K562 (cell line): Measurements from ENCODE around the gene GALNT9. TPM values are rescaled to one million over a fixed set of nuclear protein-coding genes. Genes with fewer than 3 reads are reported as not detected.

Experiments used
- ATAC-seq: fragments of 200-7000 bp; cut with Tn5 transposase; 3 replicates; pipeline ENCODE4 v1.9.1; 2020; ENCODE audit warnings: moderate library complexity
- BruUV-seq: library from RNA; stranded (reverse); fragments of 400-500 nt; replicated peaks from 2 replicates; lab custom pipeline; 2021; lab: Mats Ljungman, UMichigan
- CTCF ChIA-PET: fragments of 300-600 bp; formaldehyde crosslinking; extraction: SDS; loops from one replicate; lab custom pipeline; 2021; ENCODE audit warnings: low intra/inter-chr PET ratio; lab: Yijun Ruan, JAX
- POLR2A ChIA-PET: fragments of 300-600, 350-650 bp; sonication (Branson Sonifier 250); formaldehyde crosslinking; extraction: SDS; loops from one replicate; lab custom pipeline; 2021; ENCODE audit warnings: antibody characterized with exemption, inconsistent platforms; lab: Yijun Ruan, JAX
- DNase-seq, 4 experiments: peaks; one replicate each; pipeline versions ENCODE4 v3.0.0 to v3.0.0-alpha.2; 2011 to 2018; ENCODE audit warnings: low spot score in 3 of 4, mixed read lengths in 3 of 4; ENCODE audit errors: extremely low read depth in 1 of 4
- FAIRE-seq: peaks from 2 replicates; lab custom pipeline; 2011; peaks lifted over from hg19 to GRCh38; lab: Jason Lieb, UNC
- H2AFZ ChIP-seq: 2 replicates; pipeline ENCODE4 v1.6.0; 2011; ENCODE audit warnings: low read depth, low read length, control low read depth, inconsistent platforms
- H3K27ac ChIP-seq: fragments of 200-600 bp; 3 replicates; pipeline ENCODE4 v1.8.0; 2011; ENCODE audit warnings: low read depth, mild to moderate bottlenecking, control low read depth, inconsistent platforms, low read length, moderate library complexity, mixed read lengths; ENCODE audit errors: extremely low read depth
- H3K27me3 ChIP-seq, 2 experiments: fragments of 300-600 bp in 1 of 2; 2 replicates in 1 of 2; 3 replicates in 1 of 2; pipeline versions ENCODE4 v1.6.0 to v1.8.0; 2011; ENCODE audit warnings: inconsistent platforms in 2 of 2, low read length in 2 of 2, mild to moderate bottlenecking in 1 of 2, mixed read lengths in 1 of 2, moderate library complexity in 1 of 2; ENCODE audit not compliant: control insufficient read depth in 2 of 2, insufficient read depth in 2 of 2
- H3K36me3 ChIP-seq: fragments of 300-600 bp; 3 replicates; pipeline ENCODE4 v1.8.0; 2011; ENCODE audit warnings: mild to moderate bottlenecking, low read length, inconsistent platforms; ENCODE audit not compliant: control insufficient read depth, insufficient read depth
- H3K4me1 ChIP-seq, 2 experiments: fragments of 200-600 bp in 1 of 2; replicated peaks in 1 of 2; 2 replicates in 1 of 2; 3 replicates in 1 of 2; pipeline versions ENCODE4 v1.5.1 to v1.8.0; 2011; ENCODE audit warnings: inconsistent platforms in 2 of 2, low read length in 2 of 2, mild to moderate bottlenecking in 1 of 2, mixed read lengths in 1 of 2, moderate library complexity in 1 of 2; ENCODE audit not compliant: control insufficient read depth in 2 of 2, insufficient read depth in 2 of 2
- H3K4me2 ChIP-seq: 2 replicates; pipeline ENCODE4 v1.6.1; 2011; ENCODE audit warnings: low read length, control low read depth, inconsistent platforms, mixed read lengths; ENCODE audit not compliant: insufficient read depth
- H3K4me3 ChIP-seq: fragments of 200-600 bp; sonication (generic), shearing (Covaris generic); 2 replicates; pipeline ENCODE4 v1.5.1; 2016; ENCODE audit warnings: control low read depth, inconsistent platforms
- H3K79me2 ChIP-seq: fragments of 200-600 bp; 3 replicates; pipeline ENCODE4 v1.8.0; 2011; ENCODE audit warnings: low read length, inconsistent platforms; ENCODE audit not compliant: control insufficient read depth, insufficient read depth
- H3K9ac ChIP-seq, 2 experiments: 2 replicates each; pipeline versions ENCODE4 v1.6.0 to v1.6.1; 2011; ENCODE audit warnings: low read depth in 2 of 2, low read length in 2 of 2, control low read depth in 1 of 2, inconsistent platforms in 1 of 2, mild to moderate bottlenecking in 1 of 2, mixed read lengths in 1 of 2; ENCODE audit not compliant: insufficient read depth in 1 of 2
- H3K9me1 ChIP-seq: one replicate; pipeline ENCODE4 v1.6.0; 2011; ENCODE audit warnings: inconsistent platforms, mild to moderate bottlenecking, low read length, moderate library complexity; ENCODE audit not compliant: control insufficient read depth, insufficient read depth
- H3K9me3 ChIP-seq: replicated peaks from 2 replicates; pipeline ENCODE4 v1.5.1; 2011; ENCODE audit warnings: low read depth, low read length, inconsistent platforms; ENCODE audit not compliant: control insufficient read depth, insufficient read depth
- H4K20me1 ChIP-seq: replicated peaks from 2 replicates; pipeline ENCODE4 v1.6.1; 2011; ENCODE audit warnings: low read length, inconsistent platforms, mixed read lengths; ENCODE audit not compliant: control insufficient read depth, insufficient read depth
- CAMTA2 ChIP-seq: fragments of 250-450 bp; sonication (Bioruptor Pico); conservative IDR thresholded peaks from 2 replicates; pipeline ENCODE4 v1.5.1; 2022
- MLX ChIP-seq, 2 experiments: fragments of 450-650 bp in 1 of 2; sonication (generic) in 1 of 2; formaldehyde crosslinking; conservative IDR thresholded peaks; 2 replicates each; pipeline versions ENCODE4 v1.4.0 to v1.8.1; 2020 to 2022; ENCODE audit warnings: mild to moderate bottlenecking in 1 of 2, missing genetic modification reagents in 1 of 2
- SUPT5H ChIP-seq: fragments of 450-650 bp; IDR thresholded peaks from 2 replicates; pipeline ENCODE4 v1.6.1; 2016
- U2AF2 ChIP-seq: fragments of 200-400 bp; formaldehyde crosslinking; optimal IDR thresholded peaks from 2 replicates; pipeline ENCODE3; 2017; ENCODE audit warnings: low read depth, mild to moderate bottlenecking, low read length
- XRCC4 ChIP-seq: IDR thresholded peaks from one replicate; pipeline ENCODE4 v1.6.1; 2011; ENCODE audit not compliant: insufficient read depth, insufficient read length; ENCODE audit errors: extremely low read depth
- ZNF134 ChIP-seq: fragments of 250-450 bp; sonication (Bioruptor Pico); conservative IDR thresholded peaks from 2 replicates; pipeline ENCODE4 v1.4.0; 2020
- ZNF232 ChIP-seq: sonication (generic); formaldehyde crosslinking; IDR thresholded peaks from 2 replicates; pipeline ENCODE4 v1.8.0; 2022; ENCODE audit warnings: mild to moderate bottlenecking, missing genetic modification reagents
- WGBS: fragments of 100-300 bp; shearing (Covaris generic); methylation state at CpG from one replicate; pipeline ENCODE4 v1.1.6; 2016; ENCODE audit warnings: low coverage, mixed read lengths; ENCODE audit not compliant: insufficient coverage; ENCODE audit errors: missing lambda C conversion rate; 5-methylcytosine and 5-hydroxymethylcytosine counted together
- in situ Hi-C: fragments of 300-500 bp; cut with MboI; formaldehyde crosslinking; loops from 4 replicates; pipeline ENCODE4 v1.15.0; 2018; ENCODE audit warnings: inconsistent platforms, mixed read lengths
- intact Hi-C: fragments of 100-400 bp; cut with micrococcal nuclease; formaldehyde crosslinking; loops from 2 replicates; pipeline ENCODE4 v1.14.2; 2022
- polyA plus RNA-seq, 8 experiments: library from polyadenylated mRNA; depleted of rRNA in 4 of 8; stranded (reverse) in 5 of 8; unstranded in 3 of 8; fragments of >200 nt; fragmentation: Nextera tagmentation in 2 of 8; fragmentation: Illumina TruSeq in 1 of 8; extraction: Ambion mirVana in 2 of 8; extraction: Trizol in 1 of 8; gene quantifications; 2 replicates each; pipeline versions ENCODE4 v1.2.1 to v1.2.3, GENCODE V29; 2011 to 2014; ENCODE audit warnings: inconsistent platforms in 1 of 8, missing spikeins in 1 of 8
- total RNA-seq, 7 experiments: library from RNA; depleted of rRNA in 6 of 7; stranded (reverse); fragments of >200 nt in 6 of 7; fragmentation: Illumina TruSeq in 2 of 7; extraction: Trizol in 2 of 7; gene quantifications; 2 replicates each; pipeline versions ENCODE4 v1.2.1 to v1.2.3, GENCODE V29; 2011 to 2021; ENCODE audit warnings: low replicate concordance in 1 of 7
- TF ChIP-seq, protein P1 (sequence below): fragments of 450-650 bp; IDR thresholded peaks from 2 replicates; pipeline ENCODE4 v1.6.1; 2016; ENCODE audit warnings: low read depth

GALNT9 gene
- total and polyA plus RNA-seq, 9 of the 15 experiments (the other 6 are each of a cell fraction or from before 2014, with no cell fraction given): not detected

- TF ChIP-seq CAMTA2 (CRISPR knock-in tag): no peak
Observed at GRCh38 chr12:132281038-132281437, 48.4 kb downstream of the GALNT9 start (continued).

DNA sequence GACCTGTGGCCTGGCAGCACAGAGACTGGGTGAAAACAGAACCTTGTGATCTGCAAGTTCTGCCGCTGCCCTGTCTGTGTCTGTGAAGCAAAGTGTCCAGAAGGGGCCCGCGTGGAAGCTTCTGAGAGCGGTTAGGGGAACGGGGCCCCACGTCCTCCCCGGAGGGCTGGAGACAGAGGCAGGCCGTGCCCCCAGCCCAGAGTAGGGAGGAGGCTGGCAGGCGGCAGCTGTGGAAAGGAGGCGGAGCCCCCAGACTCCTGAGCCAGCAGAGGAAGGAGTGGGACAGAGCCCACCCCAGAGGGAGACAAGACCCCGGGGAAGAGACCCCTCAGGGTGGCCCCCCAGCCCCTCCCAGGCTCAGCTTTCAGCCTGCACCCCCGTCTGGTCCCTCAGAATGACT, 49.0 kb downstream of the GALNT9 start:
- WGBS: 0% methylated on average over 4 of the region's 12 CpGs
- no peak overlapping the region for H3K27ac ChIP-seq
- no peaks in the 10 kb centered on the region for H3K36me3 ChIP-seq
- H3K4me3 ChIP-seq: no peak overlapping the region
- no peak overlapping the region for H3K9ac ChIP-seq
- no TSS peak for BruUV-seq
- peaks cover 6% of the 10 kb centered on the region; the same call in 1 of the 2 replicates for H4K20me1 ChIP-seq
- no peaks in the 10 kb centered on the region for H3K79me2 ChIP-seq
- no peak overlapping the region for H3K4me2 ChIP-seq
- ATAC-seq (no peak), DNase-seq (no peak), FAIRE-seq (no peak)
- TF ChIP-seq U2AF2 (no peak), SUPT5H (no peak), XRCC4 (no peak), ZNF134 (CRISPR knock-in tag) (no peak), MLX (CRISPR knock-in tag; conservative IDR thresholded peaks at IDR 0.05) (no peak), ZNF232 (CRISPR knock-in tag) (no peak)
- TF ChIP-seq, protein P1, sequence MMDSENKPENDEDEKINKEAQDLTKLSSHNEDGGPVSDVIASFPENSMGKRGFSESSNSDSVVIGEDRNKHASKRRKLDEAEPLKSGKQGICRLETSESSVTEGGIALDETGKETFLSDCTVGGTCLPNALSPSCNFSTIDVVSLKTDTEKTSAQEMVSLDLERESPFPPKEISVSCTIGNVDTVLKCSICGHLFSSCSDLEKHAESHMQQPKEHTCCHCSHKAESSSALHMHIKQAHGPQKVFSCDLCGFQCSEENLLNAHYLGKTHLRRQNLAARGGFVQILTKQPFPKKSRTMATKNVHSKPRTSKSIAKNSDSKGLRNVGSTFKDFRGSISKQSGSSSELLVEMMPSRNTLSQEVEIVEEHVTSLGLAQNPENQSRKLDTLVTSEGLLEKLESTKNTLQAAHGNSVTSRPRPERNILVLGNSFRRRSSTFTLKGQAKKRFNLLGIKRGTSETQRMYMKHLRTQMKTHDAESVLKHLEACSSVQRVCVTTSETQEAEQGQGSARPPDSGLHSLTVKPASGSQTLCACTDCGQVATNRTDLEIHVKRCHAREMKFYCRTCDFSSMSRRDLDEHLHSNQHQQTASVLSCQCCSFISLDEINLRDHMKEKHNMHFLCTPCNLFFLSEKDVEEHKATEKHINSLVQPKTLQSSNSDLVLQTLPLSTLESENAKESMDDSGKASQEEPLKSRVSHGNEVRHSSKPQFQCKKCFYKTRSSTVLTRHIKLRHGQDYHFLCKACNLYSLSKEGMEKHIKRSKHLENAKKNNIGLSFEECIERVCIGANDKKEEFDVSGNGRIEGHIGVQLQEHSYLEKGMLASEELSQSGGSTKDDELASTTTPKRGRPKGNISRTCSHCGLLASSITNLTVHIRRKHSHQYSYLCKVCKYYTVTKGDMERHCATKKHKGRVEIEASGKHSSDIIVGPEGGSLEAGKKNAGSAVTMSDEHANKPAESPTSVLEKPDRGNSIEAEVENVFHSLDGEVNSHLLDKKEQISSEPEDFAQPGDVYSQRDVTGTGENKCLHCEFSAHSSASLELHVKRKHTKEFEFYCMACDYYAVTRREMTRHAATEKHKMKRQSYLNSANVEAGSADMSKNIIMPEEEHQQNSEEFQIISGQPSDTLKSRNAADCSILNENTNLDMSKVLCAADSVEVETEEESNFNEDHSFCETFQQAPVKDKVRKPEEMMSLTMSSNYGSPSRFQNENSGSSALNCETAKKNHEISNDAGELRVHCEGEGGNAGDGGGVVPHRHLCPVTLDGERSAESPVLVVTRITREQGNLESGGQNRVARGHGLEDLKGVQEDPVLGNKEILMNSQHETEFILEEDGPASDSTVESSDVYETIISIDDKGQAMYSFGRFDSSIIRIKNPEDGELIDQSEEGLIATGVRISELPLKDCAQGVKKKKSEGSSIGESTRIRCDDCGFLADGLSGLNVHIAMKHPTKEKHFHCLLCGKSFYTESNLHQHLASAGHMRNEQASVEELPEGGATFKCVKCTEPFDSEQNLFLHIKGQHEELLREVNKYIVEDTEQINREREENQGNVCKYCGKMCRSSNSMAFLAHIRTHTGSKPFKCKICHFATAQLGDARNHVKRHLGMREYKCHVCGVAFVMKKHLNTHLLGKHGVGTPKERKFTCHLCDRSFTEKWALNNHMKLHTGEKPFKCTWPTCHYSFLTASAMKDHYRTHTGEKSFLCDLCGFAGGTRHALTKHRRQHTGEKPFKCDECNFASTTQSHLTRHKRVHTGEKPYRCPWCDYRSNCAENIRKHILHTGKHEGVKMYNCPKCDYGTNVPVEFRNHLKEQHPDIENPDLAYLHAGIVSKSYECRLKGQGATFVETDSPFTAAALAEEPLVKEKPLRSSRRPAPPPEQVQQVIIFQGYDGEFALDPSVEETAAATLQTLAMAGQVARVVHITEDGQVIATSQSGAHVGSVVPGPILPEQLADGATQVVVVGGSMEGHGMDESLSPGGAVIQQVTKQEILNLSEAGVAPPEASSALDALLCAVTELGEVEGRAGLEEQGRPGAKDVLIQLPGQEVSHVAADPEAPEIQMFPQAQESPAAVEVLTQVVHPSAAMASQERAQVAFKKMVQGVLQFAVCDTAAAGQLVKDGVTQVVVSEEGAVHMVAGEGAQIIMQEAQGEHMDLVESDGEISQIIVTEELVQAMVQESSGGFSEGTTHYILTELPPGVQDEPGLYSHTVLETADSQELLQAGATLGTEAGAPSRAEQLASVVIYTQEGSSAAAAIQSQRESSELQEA: no peak
- peaks cover 19 to 70% of the 10 kb centered on the region in 2 experiments; a peak in 4 of 5 replicates for H3K27me3 ChIP-seq
- H2AFZ ChIP-seq: no peak overlapping the region
- ChIA-PET CTCF (no interaction called here), POLR2A (no interaction called here)
- H3K9me1 ChIP-seq: no peaks in the 10 kb centered on the region
- intact Hi-C loops (no loop called here), in situ Hi-C loops (no loop called here)
- no peaks in the 10 kb centered on the region for H3K9me3 ChIP-seq
- peaks cover 0 to 20% of the 10 kb centered on the region in 2 experiments; a peak in 2 of 5 replicates for H3K4me1 ChIP-seq
